ENCODE data around the gene KIF13A.
"Not testable (repeated sequence)": the region's sequence is repeated elsewhere in the genome, so short reads cannot be mapped to it uniquely, and the experiment has no call there.

The KIF13A gene

GRCh38 chr6:17768881-17769280 lies 218.6 kb downstream of the KIF13A start:
- DNase-seq: no peak

- no peak for DNase-seq
Observed at GRCh38 chr6:17768388-17768787, 219.0 kb downstream of the KIF13A start.

DNA sequence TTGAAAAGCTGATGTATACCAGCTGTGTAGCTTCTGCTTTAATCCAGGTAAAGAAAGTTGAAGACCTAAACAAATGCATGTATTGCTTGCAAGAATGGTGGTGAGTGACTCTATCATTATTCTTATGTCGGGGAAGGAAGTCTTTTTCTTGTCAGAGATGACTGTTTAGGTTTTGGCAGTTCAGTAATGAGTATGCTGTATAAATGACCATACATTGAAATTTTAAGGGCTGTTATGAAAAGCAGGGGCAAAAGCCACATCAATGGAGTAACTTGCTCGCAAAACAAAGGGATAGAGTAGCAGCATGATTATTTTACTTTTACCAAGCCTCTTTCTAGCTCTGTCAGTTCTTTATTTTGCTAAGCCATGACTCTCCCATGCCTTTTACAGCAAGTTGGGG lies 224.8 kb downstream of the KIF13A start:
- no peak for DNase-seq

- DNase-seq: no peak
Observed at GRCh38 chr6:17758119-17758518, 229.3 kb downstream of the KIF13A start.

DNA sequence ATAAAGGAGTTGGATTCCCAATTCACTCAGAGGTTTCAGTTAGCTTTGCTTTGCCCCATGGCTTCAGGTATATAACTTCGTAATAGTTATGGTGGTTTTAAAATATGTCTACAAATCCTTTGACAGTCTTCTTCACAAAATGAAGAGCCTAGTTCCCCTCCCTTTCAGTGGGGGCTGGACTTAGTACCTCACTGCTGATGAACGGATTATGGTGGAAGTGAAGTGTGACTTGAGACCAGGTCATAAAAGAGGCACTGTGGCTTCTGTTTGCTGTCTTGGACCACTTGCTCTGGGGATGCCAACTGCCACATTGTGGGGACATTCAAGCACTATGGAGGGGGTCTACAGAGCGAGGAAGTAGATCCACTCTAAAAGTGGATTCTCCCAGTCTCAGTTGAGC lies 233.2 kb downstream of the KIF13A start:
- no peak for DNase-seq

- DNase-seq: not testable (repeated sequence)
Observed at GRCh38 chr6:17745324-17745723, 242.1 kb downstream of the KIF13A start.

GRCh38 chr6:17744757-17745308 lies 242.6 kb downstream of the KIF13A start:
- DNase-seq: not testable (repeated sequence)

DNA sequence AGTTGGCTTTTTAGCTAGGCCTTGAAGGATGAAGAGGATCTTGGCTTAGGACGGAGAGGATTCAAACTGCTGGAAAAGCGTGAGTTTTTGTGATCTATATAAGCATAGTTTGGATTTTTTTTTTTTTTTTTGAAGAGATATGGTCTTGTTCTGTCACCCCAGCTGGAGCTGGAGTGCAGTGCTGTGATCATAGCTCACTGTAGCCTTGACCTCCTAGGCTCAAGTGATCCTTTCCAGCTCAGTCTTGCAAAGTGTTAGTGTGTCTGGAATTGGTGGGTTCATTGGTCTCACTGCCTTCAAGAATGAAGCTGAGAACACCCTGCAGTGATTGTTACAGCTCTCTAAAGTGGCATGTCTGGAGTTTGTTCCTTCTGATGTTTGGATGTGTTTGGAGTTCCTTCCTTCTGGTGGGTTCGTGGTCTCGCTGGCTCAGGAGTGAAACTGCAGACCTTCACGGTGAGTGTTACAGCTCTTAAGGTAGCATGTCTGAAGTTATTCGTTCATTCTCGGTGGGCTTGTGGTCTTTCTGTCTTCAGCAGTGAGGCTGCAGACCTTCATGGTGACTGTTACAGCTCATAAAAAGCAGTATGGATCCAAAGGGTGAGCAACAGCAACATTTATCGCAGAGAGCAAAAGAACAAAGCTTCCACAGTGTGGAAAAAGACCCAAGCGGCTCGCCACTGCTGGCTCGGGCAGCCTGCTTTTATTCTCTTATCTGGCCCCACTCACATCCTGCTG lies 243.2 kb downstream of the KIF13A start:
- no peak for DNase-seq

DNA sequence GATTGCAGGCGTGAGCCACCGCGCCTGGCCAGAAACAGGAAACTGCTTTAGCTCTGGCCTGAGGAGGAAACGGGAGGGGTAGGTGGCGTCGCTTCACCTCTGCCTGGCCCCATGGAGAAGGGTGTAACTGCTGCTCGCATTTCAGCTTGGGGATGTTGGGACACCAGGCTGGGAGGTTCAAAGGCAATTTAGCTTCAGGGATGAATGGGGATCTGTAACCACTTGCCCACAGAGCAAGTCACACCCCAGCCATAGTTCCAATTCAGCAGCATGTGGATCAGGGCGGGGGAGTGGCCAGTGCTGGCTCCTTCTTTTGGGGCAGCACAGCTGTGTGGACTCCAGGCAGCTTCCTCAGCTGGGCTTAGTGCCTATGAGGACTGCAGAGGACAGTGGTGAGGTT lies 245.9 kb downstream of the KIF13A start:
- DNase-seq: no peak

DNA sequence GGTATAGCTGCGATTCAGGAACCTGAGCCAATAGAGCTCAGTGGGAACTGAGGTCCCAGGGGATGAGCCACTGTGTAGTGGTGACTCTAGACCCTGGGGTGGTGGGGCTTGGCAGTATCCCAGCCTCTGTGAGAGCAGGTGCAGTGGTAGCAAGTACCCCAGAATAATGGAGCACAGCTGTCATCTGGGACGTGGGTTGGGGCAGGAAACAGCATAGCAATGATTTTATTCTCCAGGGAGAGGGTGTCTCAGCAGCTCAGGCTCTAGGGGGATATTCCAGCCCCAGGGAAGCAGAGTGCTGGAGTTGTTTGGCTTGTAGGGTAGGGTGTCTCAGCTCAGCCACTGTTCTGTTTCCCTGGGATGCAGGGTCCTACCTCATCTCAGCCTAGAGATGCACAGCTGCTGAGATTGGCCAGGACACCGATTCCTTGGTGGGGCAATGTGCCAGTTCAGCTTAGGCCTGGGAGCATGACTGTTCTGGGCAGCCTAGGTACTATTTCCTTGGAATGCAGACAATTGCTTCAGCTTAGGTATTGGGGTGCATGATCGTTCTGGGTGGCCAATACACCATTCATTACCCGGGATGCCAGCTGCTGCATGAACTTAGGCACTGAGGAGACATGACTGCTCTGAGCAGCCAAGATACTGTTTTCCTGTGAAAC lies 246.7 kb downstream of the KIF13A start:
- DNase-seq: no peak

DNA sequence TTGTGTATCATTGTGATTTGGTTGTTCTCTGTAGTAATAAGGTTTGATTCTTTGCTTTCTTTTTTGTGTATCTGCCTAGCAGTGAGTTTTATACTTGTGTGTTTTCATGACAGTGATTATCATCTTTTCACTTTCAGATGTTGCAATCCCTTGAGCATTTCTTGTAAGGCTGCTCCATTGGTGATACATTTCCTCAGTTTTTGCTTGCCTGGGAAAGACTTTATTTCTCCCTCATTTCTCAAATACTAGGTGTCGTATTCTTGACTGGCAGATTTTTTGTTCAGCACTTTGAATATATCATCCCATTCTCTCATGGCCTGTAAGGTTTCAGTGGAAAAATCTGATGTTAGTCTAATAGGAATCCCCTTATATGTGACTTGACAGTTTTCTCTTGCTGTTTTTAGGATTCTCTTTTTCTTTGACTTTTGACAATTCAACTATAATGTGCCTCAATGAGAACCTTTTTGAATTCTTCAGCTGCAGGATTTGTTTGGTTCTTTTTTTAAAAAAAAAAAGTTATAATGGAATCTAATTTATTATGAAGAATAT lies 249.7 kb downstream of the KIF13A start:
- no peak for DNase-seq

DNA sequence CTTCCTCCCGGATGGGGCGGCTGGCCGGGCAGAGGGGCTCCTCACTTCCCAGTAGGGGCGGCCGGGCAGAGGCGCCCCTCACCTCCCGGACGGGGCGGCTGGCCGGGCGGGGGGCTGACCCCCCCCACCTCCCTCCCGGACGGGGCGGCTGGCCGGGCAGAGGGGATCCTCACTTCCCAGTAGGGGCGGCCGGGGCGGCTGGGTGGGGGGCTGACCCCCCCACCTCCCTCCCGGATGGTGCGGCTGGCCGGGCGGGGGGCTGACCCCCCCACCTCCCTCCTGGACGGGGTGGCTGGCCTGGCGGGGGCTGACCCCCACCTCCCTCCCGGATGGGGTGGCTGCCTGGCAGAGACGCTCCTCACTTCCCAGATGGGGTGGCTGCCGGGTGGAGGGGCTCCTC lies 252.1 kb downstream of the KIF13A start:
- DNase-seq: not testable (repeated sequence)

DNA sequence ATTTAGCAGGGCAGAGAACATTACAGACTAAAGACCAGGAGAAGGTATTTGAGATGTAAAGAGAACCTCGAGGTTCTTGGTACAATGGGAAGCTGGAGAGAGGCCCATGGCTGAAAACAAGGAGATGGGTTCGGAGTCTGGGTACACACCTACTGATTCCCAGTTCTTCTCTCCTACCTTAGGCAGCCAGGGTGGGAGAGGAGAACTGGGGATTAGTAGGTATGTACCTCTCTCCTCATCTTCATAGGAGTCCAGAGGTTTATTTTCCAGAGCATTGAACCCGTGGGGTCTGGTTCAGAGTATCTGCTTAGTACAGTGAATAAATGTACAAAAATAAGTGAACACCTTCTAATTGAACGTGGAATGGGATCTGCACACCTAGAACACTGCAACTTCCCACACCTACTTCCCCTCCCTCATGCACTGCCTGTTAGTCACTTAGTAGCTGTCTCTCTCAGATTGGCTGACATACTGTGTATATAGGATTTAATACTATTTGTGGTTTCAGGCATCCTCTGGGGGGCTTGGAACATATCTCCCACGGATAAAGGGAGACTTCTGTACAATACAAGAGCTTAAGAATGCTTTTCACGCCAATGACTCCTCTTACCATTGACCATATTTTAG lies 257.2 kb downstream of the KIF13A start:
- DNase-seq: no peak

- no peak for DNase-seq
Observed at GRCh38 chr6:17729223-17730077, 258.0 kb downstream of the KIF13A start.

GRCh38 chr6:17728551-17729222 lies 258.7 kb downstream of the KIF13A start:
- DNase-seq: no peak

DNA sequence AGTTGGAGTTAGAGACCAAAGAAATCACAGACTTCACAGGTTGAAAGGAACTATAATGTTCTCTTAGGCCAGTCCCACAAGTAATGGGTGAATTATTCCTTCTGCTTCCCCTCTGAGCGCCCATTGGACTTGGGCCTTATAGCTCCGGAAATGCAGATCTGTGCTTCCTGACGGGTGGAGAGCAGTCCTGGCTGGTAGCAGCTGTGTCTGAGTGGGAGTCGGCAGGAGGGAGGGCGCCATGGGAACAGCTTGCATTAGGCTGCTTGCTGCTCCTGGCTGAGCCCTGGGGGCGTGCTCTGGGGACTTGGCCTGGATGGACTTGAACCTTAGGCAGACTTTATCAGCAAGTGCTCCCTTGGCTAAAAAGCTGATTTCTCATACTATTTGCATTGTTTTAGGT lies 262.4 kb downstream of the KIF13A start:
- no peak for DNase-seq

DNA sequence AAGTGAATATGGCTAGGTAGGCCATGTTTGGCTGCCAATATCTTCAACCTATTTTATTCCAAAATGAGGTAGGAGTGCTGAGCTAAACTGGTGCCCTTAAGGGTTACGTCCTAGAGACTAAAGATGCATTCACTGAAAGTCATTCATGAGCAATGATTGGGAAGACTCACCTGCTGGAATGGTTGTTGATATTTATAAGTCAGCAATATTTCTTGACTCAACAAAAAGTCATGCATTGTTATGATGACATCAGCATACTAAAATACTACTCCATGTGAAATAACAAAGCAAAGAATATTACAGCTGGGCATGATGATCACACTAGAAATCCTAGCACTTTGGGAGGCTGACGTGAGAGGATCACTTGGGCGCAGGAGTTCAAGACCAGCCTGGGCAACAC lies 263.1 kb downstream of the KIF13A start:
- no peak for DNase-seq

DNA sequence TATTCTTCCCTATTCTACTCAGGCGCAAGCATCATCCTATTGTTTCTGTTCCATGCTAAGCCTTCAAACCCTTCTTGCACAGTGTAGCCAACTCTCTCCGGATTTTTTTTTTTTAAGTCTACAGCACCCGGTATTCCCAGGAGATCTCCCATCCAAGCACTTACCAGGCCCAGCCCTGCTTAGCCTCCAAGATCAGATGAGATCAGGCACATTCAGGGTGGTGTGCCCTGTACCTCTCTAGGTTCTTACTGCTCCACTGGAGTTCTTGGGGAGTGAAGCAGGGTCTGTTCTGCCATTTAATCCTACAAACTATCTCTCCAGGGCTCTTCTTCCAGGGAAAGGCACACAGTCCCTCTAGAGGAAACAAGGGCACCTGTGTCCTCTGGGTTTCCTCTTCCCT lies 265.8 kb downstream of the KIF13A start:
- no peak for DNase-seq

- no peak for DNase-seq
Observed at GRCh38 chr6:17719323-17720041, 268.0 kb downstream of the KIF13A start.

- no peak for DNase-seq
Observed at GRCh38 chr6:17716221-17716620, 271.2 kb downstream of the KIF13A start.
